SK-N-DZ (cell line): ENCODE data around the gene ACP2. TPM values are rescaled to one million over a fixed set of nuclear protein-coding genes. Genes with fewer than 3 reads are reported as not detected.
A peak's percentile ranks its signal among the peaks of the same experiment; 100 is the strongest.

Experiments
- DNase-seq: peaks from one replicate; pipeline ENCODE4 v3.0.0-alpha.2; 2015; ENCODE audit warnings: low spot score
- polyA plus RNA-seq, 2 experiments: library from polyadenylated mRNA; depleted of rRNA; stranded (reverse); fragments of >200 nt; gene quantifications; 2 replicates each; pipeline ENCODE4 v1.2.3, GENCODE V29; 2014

ACP2 gene
- 21.7 and 47.0 TPM in 2 replicates for polyA plus RNA-seq (2014; cell fraction: cytosol; rRNA removed)
- polyA plus RNA-seq (2014; cell fraction: nucleus; rRNA removed): 42.8 and 47.1 TPM in 2 replicates

- peak; percentile 94 for DNase-seq
Measured at GRCh38 chr11:47248664-47249377, at the start of gene ACP2. Gene ACP2, minus strand, starts transcription at chr11:47248814. Its CDS starts 25 bp downstream, at chr11:47248789.

- no peak for DNase-seq
Measured at GRCh38 chr11:47296045-47296444, 47.4 kb upstream of the ACP2 start.

GRCh38 chr11:47295385-47295784, 46.8 kb upstream of the ACP2 start:
- DNase-seq: no peak

GRCh38 chr11:47289856-47290255, 41.2 kb upstream of the ACP2 start:
- no peak for DNase-seq

- no peak for DNase-seq
Measured at GRCh38 chr11:47288066-47288465, 39.5 kb upstream of the ACP2 start.

- DNase-seq: no peak
Measured at GRCh38 chr11:47285969-47286770, 37.6 kb upstream of the ACP2 start.

DNA sequence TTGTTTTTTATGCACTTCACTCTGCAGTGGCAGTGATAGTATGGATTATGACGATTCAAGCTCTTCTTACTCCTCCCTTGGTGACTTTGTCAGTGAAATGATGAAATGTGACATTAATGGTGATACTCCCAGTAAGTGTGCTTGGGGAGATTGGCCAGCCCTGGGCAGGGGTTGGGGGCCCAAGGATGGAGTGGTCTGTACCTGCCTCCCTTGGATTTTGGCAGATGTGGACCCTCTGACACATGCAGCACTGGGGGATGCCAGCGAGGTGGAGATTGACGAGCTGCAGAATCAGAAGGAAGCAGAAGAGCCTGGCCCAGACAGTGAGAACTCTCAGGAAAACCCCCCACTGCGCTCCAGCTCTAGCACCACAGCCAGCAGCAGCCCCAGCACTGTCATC, 35.5 kb upstream of the ACP2 start:
- DNase-seq: no peak

GRCh38 chr11:47282462-47282861, 33.8 kb upstream of the ACP2 start:
- DNase-seq: no peak

- no peak for DNase-seq
Measured at GRCh38 chr11:47280860-47281259, 32.2 kb upstream of the ACP2 start.

DNA sequence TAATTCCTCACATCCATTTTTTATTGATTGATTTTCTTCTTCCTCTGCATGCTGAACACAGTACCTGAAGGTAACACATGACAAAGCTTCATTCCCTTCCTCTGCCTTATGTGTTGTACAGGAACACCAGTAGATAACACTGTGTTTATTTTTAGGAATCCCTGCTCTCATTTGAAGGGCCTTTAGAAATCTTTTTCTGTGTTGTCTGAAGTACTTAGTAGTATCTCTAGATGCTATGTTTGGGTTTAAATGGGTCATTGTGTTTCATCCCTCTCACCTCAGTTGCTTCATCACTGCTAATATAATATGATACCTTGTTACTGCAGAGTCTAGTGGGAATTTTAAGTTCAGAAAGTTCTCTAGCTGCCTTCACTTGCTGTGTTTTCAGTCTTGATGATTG, 31.5 kb upstream of the ACP2 start:
- DNase-seq: no peak

GRCh38 chr11:47278769-47279168, 30.2 kb upstream of the ACP2 start:
- DNase-seq: no peak

DNA sequence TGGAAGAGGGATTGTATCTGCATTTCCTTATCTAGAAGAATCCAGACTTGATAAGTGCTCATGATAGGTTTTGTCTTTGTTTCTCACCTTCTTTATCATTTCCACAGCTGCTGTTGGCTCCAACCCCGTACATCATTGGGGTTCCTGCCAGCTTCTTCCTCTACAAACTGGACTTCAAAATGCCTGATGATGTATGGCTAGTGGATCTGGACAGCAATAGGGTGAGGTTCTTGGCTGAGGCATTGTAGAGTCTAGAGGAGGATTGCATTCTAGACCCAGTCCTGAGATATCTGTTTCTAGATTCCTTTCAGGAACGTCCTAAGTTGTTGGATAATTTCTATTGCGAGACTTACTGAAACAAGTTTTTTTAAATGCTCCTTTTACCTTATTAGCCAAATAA, 29.4 kb upstream of the ACP2 start:
- no peak for DNase-seq

- no peak for DNase-seq
Measured at GRCh38 chr11:47276923-47277322, 28.3 kb upstream of the ACP2 start.

- no peak for DNase-seq
Measured at GRCh38 chr11:47274495-47275235, 26.1 kb upstream of the ACP2 start.

DNA sequence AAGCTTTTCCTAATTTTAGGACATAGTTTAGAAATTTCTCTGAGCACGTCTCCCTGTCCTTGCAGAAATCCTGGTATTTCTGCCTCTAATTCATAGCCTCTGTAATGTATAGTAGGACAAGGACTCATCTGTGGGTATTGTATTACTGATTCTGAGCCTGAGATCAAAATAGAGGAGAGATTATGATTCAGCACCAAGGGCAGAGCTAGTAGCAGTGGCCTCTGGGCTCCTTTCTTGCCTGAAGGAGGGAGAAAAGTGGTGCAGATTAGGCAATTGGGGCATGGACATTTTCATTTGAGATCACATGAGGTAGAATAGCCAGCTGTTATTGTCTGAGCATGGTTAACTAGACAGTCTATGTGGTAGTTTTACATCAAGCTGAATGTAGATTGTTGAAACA, 24.1 kb upstream of the ACP2 start:
- no peak for DNase-seq

GRCh38 chr11:47271961-47272661, 23.5 kb upstream of the ACP2 start:
- no peak for DNase-seq

- DNase-seq: no peak
Measured at GRCh38 chr11:47271328-47271727, 22.7 kb upstream of the ACP2 start.

GRCh38 chr11:47270331-47271271, 22.0 kb upstream of the ACP2 start:
- DNase-seq: peak; percentile 57

- DNase-seq: peak; percentile 88
Measured at GRCh38 chr11:47269829-47270305, 21.3 kb upstream of the ACP2 start, which contains the start of gene MADD. Gene MADD, plus strand, starts transcription at chr11:47270133.
